ENCODE data around the gene SLC39A10.

The SLC39A10 gene

GRCh38 chr2:195721042-195721441, 64.0 kb downstream of the SLC39A10 start:
- DNase-seq (ENCODE audit: low read depth in 3 of 3), result no peak

- DNase-seq (ENCODE audit: low read depth in 3 of 3), result no peak
Observed at GRCh38 chr2:195722075-195722474, 65.0 kb downstream of the SLC39A10 start.

- DNase-seq (ENCODE audit: low read depth in 3 of 3), result no peak
Observed at GRCh38 chr2:195727106-195727505, 70.1 kb downstream of the SLC39A10 start.

DNA sequence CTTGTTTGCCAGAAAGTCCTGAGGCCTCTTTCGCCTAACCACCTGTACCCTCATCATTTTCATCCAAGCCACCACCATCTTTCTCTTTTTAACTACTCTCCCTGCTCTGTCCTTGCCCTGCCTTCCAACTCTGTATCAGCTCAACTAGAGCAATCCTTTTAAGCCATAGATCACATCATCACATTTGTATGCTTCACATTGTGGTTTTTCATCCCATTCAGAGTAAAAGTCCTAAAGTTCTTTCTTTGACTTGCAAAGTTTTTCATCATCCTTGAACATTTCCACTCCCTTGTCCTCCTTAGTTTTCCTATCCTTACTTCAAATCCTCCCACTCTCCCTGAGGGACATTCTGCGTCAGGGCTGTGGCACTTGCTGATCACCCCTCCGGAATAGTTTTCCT, 73.9 kb downstream of the SLC39A10 start:
- no peak for DNase-seq (ENCODE audit: low read depth in 3 of 3)

DNA sequence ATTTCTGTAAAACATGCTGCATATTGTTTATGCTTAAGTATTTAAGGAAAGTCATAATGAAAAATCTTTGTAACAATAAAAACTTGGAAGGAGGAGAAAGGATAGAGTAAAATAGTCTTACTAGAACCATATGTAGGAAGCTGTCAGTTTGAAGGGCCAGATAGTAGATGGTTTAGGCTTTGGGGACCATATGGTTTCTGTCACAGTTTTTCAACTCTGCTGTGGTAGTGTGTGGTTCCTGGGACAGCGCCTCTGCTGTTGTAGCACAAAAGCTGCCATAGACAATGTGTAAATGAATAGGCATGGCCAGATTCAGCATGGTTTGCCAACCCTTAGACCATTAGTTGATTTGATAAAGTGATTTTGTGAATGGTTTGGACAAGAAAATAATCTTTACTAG, 75.5 kb downstream of the SLC39A10 start:
- no peak for DNase-seq (ENCODE audit: low read depth in 3 of 3)

- no peak for DNase-seq (ENCODE audit: low read depth in 3 of 3)
Observed at GRCh38 chr2:195733831-195734230, 76.8 kb downstream of the SLC39A10 start.

DNA sequence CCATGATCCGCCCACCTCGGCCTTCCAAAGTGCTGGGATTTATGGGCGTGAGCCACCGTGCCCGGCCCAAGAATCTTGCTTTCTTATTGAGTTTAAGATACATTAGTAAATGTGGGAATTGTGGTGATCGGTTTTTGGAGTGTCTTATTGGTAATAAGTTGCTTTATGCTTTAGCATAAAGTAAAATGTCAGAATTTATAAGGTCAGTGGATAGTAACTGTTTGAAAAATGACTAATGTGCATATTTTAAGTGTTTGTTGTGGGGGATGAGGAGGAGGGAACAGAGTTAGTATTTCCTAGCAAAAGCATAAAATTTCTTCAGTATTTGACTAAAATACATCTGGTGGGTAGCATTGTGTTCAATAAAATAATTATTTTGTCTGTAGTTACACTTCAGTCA, 77.4 kb downstream of the SLC39A10 start:
- DNase-seq (ENCODE audit: low read depth in 3 of 3), result no peak

DNA sequence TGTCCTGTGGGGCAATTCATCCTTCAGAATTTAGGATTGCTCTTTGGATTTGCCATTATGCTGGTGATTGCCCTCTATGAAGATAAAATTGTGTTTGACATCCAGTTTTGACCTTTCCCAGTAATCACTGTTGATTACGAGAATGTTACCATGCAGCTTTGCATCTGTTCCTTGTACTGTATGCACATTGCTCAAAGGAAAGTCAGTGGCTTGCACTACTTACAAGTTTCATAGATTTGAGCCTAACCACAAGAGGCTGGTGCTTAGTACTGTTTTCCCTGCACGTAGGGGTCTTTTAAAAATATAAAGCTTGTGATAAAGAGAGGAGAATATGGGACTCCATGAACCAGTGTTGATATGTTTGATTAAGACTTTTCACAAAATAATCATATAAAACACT, 77.9 kb downstream of the SLC39A10 start:
- no peak for DNase-seq (ENCODE audit: low read depth in 3 of 3)

DNA sequence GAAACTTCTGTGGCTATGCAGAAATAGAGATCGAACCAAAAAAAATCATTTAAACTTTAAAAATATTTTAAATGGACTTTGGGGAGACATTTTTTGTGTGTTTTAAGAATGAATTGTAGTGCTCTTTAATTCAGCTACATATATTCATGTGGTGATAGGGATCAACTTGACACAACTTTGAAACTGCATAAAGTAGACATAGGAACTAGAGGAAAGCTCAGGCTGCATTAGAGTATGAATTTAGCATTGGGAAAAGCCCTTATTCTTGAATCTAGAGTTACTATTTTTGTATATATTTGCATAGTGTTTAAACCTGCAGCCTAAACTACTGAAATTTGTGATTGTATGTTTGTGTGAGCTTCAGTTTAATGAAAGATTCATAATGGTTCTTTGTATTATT, 78.3 kb downstream of the SLC39A10 start:
- DNase-seq (ENCODE audit: low read depth in 3 of 3), result no peak

GRCh38 chr2:195737511-195738325, 80.7 kb downstream of the SLC39A10 start:
- DNase-seq (ENCODE audit: low read depth in 3 of 3), result no peak

DNA sequence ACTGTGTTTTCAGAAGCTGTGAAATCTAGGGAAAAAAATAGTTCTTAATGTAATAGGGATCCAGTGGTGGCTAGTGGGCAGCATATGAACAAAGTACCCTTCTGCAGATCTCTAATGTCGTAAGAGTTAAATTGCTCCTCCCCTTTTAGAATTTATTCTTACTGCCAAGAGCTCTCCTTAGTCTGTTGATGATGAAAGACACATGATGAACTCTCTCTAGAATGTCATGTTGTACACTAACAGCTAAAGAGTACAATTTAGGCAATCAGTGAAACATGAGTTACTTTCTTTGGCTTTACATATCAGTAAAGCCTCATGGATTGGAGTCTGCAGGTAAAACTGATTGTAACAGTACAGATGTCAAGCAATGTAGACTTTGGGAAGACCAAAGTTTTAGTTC, 84.2 kb downstream of the SLC39A10 start:
- no peak for DNase-seq (ENCODE audit: low read depth in 3 of 3)

GRCh38 chr2:195756218-195756942, 99.4 kb downstream of the SLC39A10 start:
- DNase-seq (ENCODE audit: low read depth in 3 of 3), result no peak

DNA sequence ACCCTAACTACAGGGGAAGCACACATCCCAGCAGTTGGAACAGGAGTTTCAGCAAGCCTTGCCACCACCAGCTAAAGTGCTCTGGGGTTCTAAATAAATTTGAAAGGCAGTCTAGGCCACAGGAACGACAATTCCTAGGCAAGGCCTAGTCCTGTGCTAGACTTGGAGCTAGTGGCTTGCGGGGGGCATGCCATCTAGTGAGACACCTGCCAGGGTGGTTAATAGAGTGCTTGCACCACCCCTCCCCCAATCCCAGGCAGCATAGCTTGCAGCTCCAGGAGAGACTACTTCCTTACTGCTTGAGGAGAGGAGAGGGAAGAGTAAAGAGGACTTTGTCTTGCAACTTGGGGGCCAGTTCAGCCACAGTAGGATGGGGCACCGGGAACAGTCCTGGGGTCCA, 101.8 kb downstream of the SLC39A10 start:
- DNase-seq (ENCODE audit: low read depth in 3 of 3), result no peak

DNA sequence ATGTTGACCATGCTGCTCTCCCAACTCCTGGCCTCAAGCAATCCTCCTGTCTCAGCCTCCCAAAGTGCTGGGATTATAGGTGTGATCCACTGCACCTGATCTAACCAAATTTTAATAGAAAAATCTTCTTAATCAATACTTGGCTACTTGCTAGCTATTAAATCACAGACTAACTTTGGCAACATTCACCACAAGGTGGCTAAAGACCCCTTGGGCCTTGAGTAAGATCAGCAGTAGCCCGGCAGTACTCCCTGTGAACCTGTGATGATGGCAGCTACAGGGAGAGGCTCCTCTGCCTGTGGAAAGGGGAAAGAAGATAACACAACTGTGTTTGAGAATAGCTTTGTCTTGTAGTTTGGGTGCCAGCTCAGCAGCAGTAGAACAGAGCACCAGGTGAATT, 102.9 kb downstream of the SLC39A10 start:
- no peak for DNase-seq (ENCODE audit: low read depth in 3 of 3)

- DNase-seq (ENCODE audit: low read depth in 3 of 3), result no peak
Observed at GRCh38 chr2:195763866-195764265, 106.8 kb downstream of the SLC39A10 start.

DNA sequence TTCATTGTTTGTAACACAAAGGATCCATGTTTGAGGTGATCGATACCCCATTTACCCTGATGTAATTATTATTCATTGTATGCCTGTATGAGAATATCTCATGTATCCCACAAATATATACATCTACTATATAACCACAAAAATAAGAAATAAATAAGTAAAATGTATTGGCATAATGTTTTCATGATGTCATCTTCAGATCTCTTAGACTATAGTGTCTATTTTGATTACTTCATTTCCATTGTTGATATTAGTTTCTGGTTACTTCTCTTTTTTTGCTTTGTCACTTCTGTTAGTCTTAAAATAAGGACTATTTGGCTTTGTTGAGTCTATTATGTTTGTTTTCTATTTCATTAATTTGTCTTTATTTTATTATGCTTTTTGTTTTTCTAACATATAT, 109.7 kb downstream of the SLC39A10 start:
- DNase-seq (ENCODE audit: low read depth in 3 of 3), result no peak

- DNase-seq (ENCODE audit: low read depth in 3 of 3), result no peak
Observed at GRCh38 chr2:195768431-195768830, 111.4 kb downstream of the SLC39A10 start.

GRCh38 chr2:195769975-195770374, 112.9 kb downstream of the SLC39A10 start:
- no peak for DNase-seq (ENCODE audit: low read depth in 3 of 3)

- DNase-seq (ENCODE audit: low read depth in 3 of 3), result no peak
Observed at GRCh38 chr2:195779491-195779890, 122.5 kb downstream of the SLC39A10 start.

DNA sequence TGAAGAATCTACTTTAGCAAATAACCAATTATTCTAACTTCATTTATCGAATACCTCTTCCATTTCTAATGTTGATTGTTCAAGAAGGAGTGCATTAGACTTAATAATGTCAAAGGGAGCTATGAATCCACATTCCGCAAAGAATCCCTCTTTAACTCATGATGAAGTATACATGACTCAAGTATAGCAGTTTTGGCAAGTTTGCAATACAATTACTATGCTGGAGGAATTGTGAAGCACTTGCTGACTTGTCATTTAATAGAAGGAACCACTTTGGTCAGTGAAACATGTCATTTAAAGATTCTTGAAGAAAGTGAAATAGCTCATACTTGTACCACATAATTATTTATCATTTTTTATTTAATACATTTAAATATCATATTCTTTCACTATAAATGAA, 125.1 kb downstream of the SLC39A10 start:
- no peak for DNase-seq (ENCODE audit: low read depth in 3 of 3)

Measured in stimulated activated CD4-positive, alpha-beta T cell treated with anti-CD3 and anti-CD28 coated beads, TNF-alpha, amount 100 ng/mL, for 4 hours (primary cell).